K562 (cell line): ENCODE results near the gene SNX9. TPM values are rescaled to one million over a fixed set of nuclear protein-coding genes. Genes with fewer than 3 reads are reported as not detected.

ENCODE experiments used
- ARID3B ChIP-seq: fragments of 250-450 bp; sonication (Bioruptor Pico); IDR thresholded peaks from 2 replicates; pipeline ENCODE4 v1.4.0; 2020; ENCODE audit warnings: borderline replicate concordance
- CBFA2T2 ChIP-seq: fragments of 450-650 bp; conservative IDR thresholded peaks from 2 replicates; pipeline ENCODE4 v1.6.1; 2017; ENCODE audit warnings: mild to moderate bottlenecking
- HMBOX1 ChIP-seq: sonication (generic); IDR thresholded peaks from 2 replicates; pipeline ENCODE4 v1.6.1; 2016
- KAT2B ChIP-seq: IDR thresholded peaks from one replicate; pipeline ENCODE4 v1.6.1; 2012; ENCODE audit warnings: low read depth, mild to moderate bottlenecking, control low read depth, inconsistent platforms, low read length, moderate library complexity
- NCOA2 ChIP-seq, 2 experiments: fragments of 450-650 bp; IDR thresholded peaks; 2 replicates each; pipeline ENCODE4 v1.6.1; 2018; ENCODE audit warnings: mild to moderate bottlenecking in 2 of 2, moderate library complexity in 1 of 2; ENCODE audit not compliant: partially characterized antibody in 2 of 2
- NEUROD1 ChIP-seq: fragments of 150-350 bp; IDR thresholded peaks from 2 replicates; pipeline ENCODE4 v1.6.1; 2014; ENCODE audit warnings: borderline replicate concordance, low read length, low read depth; ENCODE audit not compliant: partially characterized antibody
- NR0B1 ChIP-seq: fragments of 450-650 bp; IDR thresholded peaks from one replicate; pipeline ENCODE4 v1.6.1; 2018; ENCODE audit warnings: mild to moderate bottlenecking, moderate library complexity; ENCODE audit not compliant: partially characterized antibody
- PKNOX1 ChIP-seq: fragments of 450-650 bp; IDR thresholded peaks from 2 replicates; pipeline ENCODE4 v1.6.1; 2016
- SNRNP70 ChIP-seq: fragments of 200-400 bp; formaldehyde crosslinking; optimal IDR thresholded peaks from 2 replicates; pipeline ENCODE3; 2017; ENCODE audit warnings: low read depth, low read length
- SRSF1 ChIP-seq: fragments of 200-400 bp; formaldehyde crosslinking; IDR thresholded peaks from 2 replicates; pipeline ENCODE4 v1.6.1; 2017; ENCODE audit warnings: mild to moderate bottlenecking, low read depth, low read length, moderate library complexity
- TFAP4 ChIP-seq: sonication (generic); formaldehyde crosslinking; IDR thresholded peaks from 2 replicates; pipeline ENCODE4 v1.8.0; 2022; ENCODE audit warnings: missing genetic modification reagents, mild to moderate bottlenecking, moderate library complexity, borderline replicate concordance
- TGIF2 ChIP-seq: sonication (generic); formaldehyde crosslinking; IDR thresholded peaks from 2 replicates; pipeline ENCODE4 v1.8.1; 2022; ENCODE audit warnings: mild to moderate bottlenecking, missing genetic modification reagents, moderate library complexity
- TRIM28 ChIP-seq: fragments of 450-650 bp; IDR thresholded peaks from 2 replicates; pipeline ENCODE4 v1.6.1; 2017
- ZBTB8A ChIP-seq: fragments of 450-650 bp; IDR thresholded peaks from 2 replicates; pipeline ENCODE4 v1.6.1; 2018; ENCODE audit warnings: mild to moderate bottlenecking, moderate library complexity; ENCODE audit not compliant: partially characterized antibody
- ZNF57 ChIP-seq: fragments of 450-650 bp; formaldehyde crosslinking; IDR thresholded peaks from 2 replicates; pipeline ENCODE4 v1.4.0; 2020; ENCODE audit warnings: mild to moderate bottlenecking, moderate library complexity
- ZNF644 ChIP-seq: fragments of 200-800 bp; sonication (Bioruptor generic); IDR thresholded peaks from 2 replicates; pipeline ENCODE4 v1.6.1; 2016; ENCODE audit warnings: low read depth, missing genetic modification characterization, missing compliant biosample characterization
- polyA plus RNA-seq, 8 experiments: library from polyadenylated mRNA; depleted of rRNA in 4 of 8; stranded (reverse) in 5 of 8; unstranded in 3 of 8; fragments of >200 nt; fragmentation: Nextera tagmentation in 2 of 8; fragmentation: Illumina TruSeq in 1 of 8; extraction: Ambion mirVana in 2 of 8; extraction: Trizol in 1 of 8; gene quantifications; 2 replicates each; pipeline versions ENCODE4 v1.2.1 to v1.2.3, GENCODE V29; 2011 to 2014; ENCODE audit warnings: inconsistent platforms in 1 of 8, missing spikeins in 1 of 8
- total RNA-seq, 7 experiments: library from RNA; depleted of rRNA in 6 of 7; stranded (reverse); fragments of >200 nt in 6 of 7; fragmentation: Illumina TruSeq in 2 of 7; extraction: Trizol in 2 of 7; gene quantifications; 2 replicates each; pipeline versions ENCODE4 v1.2.1 to v1.2.3, GENCODE V29; 2011 to 2021; ENCODE audit warnings: low replicate concordance in 1 of 7
- TF ChIP-seq, protein P1 (sequence below): fragments of 250-450 bp; sonication (Bioruptor Pico); IDR thresholded peaks from 2 replicates; pipeline ENCODE4 v1.4.0; 2020; ENCODE audit warnings: mild to moderate bottlenecking, moderate library complexity

Gene SNX9
- total and polyA plus RNA-seq, 9 of the 15 experiments (the other 6 are each of a cell fraction or from before 2014, with no cell fraction given), result 6.0 to 81.7 (median 57.1) TPM

- TF ChIP-seq ARID3B (CRISPR knock-in tag), result no peak
- peak; percentile 24 for TF ChIP-seq ZBTB8A
- no peak for TF ChIP-seq KAT2B
- TF ChIP-seq NEUROD1, result peak; percentile 33
- TF ChIP-seq NR0B1, result no peak
- no peak for TF ChIP-seq SRSF1
- peak in 1 of 2 experiments; percentile 27 for TF ChIP-seq NCOA2 (IDR thresholded peaks at IDR 0.05; ENCODE audit: partially characterized antibody in 2 of 2)
- TF ChIP-seq PKNOX1, result peak; percentile 85
- TF ChIP-seq ZNF57 (CRISPR knock-in tag), result no peak
- no peak for TF ChIP-seq SNRNP70
- no peak for TF ChIP-seq CBFA2T2
- no peak for TF ChIP-seq HMBOX1
- TF ChIP-seq TGIF2 (CRISPR knock-in tag), result no peak
- no peak for TF ChIP-seq TRIM28
- TF ChIP-seq, protein P1, sequence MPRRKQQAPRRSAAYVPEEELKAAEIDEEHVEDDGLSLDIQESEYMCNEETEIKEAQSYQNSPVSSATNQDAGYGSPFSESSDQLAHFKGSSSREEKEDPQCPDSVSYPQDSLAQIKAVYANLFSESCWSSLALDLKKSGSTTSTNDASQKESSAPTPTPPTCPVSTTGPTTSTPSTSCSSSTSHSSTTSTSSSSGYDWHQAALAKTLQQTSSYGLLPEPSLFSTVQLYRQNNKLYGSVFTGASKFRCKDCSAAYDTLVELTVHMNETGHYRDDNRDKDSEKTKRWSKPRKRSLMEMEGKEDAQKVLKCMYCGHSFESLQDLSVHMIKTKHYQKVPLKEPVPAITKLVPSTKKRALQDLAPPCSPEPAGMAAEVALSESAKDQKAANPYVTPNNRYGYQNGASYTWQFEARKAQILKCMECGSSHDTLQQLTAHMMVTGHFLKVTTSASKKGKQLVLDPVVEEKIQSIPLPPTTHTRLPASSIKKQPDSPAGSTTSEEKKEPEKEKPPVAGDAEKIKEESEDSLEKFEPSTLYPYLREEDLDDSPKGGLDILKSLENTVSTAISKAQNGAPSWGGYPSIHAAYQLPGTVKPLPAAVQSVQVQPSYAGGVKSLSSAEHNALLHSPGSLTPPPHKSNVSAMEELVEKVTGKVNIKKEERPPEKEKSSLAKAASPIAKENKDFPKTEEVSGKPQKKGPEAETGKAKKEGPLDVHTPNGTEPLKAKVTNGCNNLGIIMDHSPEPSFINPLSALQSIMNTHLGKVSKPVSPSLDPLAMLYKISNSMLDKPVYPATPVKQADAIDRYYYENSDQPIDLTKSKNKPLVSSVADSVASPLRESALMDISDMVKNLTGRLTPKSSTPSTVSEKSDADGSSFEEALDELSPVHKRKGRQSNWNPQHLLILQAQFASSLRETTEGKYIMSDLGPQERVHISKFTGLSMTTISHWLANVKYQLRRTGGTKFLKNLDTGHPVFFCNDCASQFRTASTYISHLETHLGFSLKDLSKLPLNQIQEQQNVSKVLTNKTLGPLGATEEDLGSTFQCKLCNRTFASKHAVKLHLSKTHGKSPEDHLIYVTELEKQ, result no peak
- no peak for TF ChIP-seq TFAP4
- no peak for TF ChIP-seq ZNF644 (tag)
These were observed 38.8 kb downstream of the SNX9 start (continued) for GRCh38 chr6:157861814-157862213.
